H7 (cell line): ENCODE measurements around the gene IFNE. TPM values are rescaled to one million over a fixed set of nuclear protein-coding genes. Genes with fewer than 3 reads are reported as not detected.
"Not testable (repeated sequence)": the region's sequence is repeated elsewhere in the genome, so short reads cannot be mapped to it uniquely, and the experiment has no call there.

Experiments used
- DNase-seq: peaks from one replicate; pipeline ENCODE4 v3.0.0; 2012
- H3K27me3 ChIP-seq: 2 replicates; pipeline ENCODE4 v1.6.0; 2011; ENCODE audit warnings: mild to moderate bottlenecking, low read length; ENCODE audit not compliant: control insufficient read depth, insufficient read depth
- H3K36me3 ChIP-seq: replicated peaks from 2 replicates; pipeline ENCODE4 v1.5.1; 2011; ENCODE audit warnings: low read length; ENCODE audit not compliant: control insufficient read depth, insufficient read depth
- H3K4me3 ChIP-seq: 2 replicates; pipeline ENCODE4 v1.5.1; 2011; ENCODE audit warnings: low read depth, mild to moderate bottlenecking, control low read depth, low read length, moderate library complexity; ENCODE audit not compliant: insufficient read depth
- total RNA-seq: library from RNA; depleted of rRNA; stranded (reverse); fragments of >200 nt; shearing (Covaris generic); gene quantifications from 2 replicates; pipeline ENCODE4 v1.2.3, GENCODE V29; 2014; rRNA removed

Gene IFNE
- total RNA-seq, 1 experiment from 2014 or later, result not detected

DNA sequence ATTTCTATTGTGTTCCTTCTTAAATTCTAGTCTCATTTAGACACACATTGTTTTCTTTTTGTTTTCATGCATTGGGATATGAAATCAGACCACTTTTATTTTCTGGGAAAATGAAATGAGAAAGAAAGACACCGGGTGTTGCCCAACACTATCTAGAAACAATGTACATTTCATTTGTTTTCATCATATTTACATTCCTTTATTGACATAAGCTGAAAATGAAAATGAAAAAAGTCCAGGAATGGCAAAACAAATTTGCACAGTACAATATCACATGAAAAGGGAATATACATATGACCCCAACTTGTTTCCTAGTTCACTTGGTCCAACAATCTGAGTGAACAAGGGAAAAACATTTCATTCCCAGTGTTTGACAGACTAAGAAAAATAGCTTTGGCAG, 20.7 kb downstream of the IFNE start:
- no peaks in the 10 kb centered on the region for H3K36me3 ChIP-seq

DNA sequence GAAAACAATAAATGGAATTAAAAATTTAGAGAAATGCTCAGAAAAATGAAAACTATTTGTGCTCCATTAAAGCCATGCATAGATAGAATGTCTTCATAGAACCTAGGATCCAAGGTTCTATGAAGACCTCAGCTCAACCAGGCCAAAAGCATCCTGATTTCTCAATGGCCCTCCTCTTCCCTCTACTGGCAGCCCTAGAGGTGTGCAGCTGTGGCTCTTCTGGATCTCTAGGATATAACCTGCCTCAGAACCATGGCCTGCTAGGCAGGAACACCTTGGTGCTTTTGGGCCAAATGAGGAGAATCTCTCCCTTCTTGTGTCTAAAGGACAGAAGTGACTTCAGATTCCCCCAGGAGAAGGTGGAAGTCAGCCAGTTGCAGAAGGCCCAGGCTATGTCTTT, 26.8 kb downstream of the IFNE start:
- peak; percentile 24 for DNase-seq
- Histone ChIP-seq H3K27me3 (no peaks in the 10 kb centered on the region), H3K36me3 (no peaks in the 10 kb centered on the region), H3K4me3 (no peak overlapping the region)

More for the DNA sequence above, 20.7 kb downstream of the IFNE start:
- Histone ChIP-seq H3K4me3 (no peak overlapping the region), H3K27me3 (no peaks in the 10 kb centered on the region)
- no peak for DNase-seq

DNA sequence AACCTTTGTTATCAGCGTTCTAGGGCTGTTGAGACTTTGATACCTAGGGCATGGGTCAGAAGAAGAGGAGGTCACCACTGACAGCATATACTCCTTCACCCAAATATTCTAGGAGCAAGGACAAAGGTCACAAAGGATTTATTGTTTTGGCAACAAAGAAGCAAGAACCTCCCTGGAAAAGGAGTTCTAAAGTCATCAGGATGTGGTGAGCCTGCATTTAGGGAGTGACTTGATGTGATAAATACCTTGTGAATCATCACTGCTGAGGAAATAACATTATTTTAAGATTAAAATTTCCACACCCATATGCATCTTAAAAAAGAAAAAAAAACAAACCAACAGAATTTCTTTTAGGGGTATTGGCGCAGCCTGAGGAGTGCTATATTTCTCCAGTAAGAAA, 28.0 kb downstream of the IFNE start:
- no peaks in the 10 kb centered on the region for H3K36me3 ChIP-seq
- DNase-seq, result no peak
- H3K27me3 ChIP-seq, result no peaks in the 10 kb centered on the region
- no peak overlapping the region for H3K4me3 ChIP-seq

DNA sequence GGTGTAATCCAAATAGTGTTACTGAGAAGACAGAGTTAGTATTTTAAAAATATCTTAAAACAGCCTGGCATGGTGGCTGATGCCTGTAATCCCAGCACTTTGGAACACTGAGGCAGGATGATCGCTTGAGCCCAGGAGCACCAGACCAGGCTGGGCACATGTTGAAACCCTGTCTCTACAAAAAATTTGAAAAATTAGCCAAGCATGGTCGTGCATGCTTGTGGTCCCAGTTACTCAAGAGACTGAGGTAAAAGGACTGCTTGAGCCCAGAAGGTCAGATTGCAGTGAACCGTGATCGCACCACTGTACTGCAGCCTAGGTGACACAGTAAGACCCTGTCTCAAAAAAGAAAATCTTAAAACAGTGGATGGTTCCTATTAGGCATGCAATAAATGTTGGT, 29.4 kb downstream of the IFNE start:
- DNase-seq, result no peak
- H3K4me3 ChIP-seq, result no peak overlapping the region
- no peaks in the 10 kb centered on the region for H3K27me3 ChIP-seq
- H3K36me3 ChIP-seq, result no peaks in the 10 kb centered on the region

DNA sequence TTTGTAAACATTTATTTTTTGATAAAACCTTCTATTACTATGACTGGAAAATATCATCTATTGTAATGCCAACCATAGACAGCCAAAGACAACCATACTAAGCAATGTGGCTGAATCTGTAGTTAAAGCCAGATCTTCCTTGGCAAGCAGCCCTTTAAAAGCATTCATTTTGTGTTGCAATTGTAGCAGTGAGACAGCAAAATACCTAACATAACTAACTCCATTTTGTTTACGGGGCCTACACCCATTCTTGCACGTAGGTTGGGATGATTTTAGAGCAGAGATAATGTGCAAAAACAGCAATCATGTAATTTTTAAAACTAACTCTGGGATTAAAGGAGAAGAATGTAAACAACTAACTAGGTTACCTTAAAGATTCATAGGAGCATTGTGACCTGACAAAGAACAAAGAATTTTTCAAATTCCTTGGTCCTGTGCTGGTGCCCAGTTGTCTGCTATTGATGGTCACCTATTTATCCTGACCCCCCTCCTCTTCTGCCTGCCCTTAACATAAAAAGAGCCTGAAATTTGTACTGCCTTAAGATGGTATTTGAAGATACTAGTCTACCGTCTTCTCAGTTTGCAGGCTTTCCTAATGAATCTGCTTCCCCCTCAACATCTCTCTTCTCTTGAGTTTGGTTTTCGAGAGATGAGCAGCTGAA, 31.2 kb downstream of the IFNE start:
- H3K36me3 ChIP-seq, result no peaks in the 10 kb centered on the region
- H3K27me3 ChIP-seq, result no peaks in the 10 kb centered on the region
- DNase-seq, result no peak
- no peak overlapping the region for H3K4me3 ChIP-seq

DNA sequence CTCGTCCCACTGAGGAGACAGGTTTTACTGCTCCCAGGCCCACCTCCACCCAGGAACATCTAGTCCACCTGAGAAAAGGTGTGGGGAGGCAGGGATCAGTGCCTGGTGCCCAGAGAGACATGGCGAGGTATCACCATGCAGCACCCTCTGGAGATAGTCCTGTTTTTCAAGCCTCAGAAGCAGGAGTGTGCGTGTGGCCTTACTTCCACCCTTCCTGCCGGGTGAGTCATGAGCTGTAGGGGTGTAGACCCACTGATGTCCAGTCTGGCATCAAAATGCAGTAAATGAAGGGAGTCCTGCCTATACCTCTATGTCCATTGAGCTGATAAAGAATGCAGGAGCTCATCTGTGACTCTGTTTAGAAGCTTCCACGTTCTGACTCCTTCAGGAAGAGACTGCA, 32.8 kb downstream of the IFNE start:
- H3K36me3 ChIP-seq, H3K4me3 ChIP-seq, H3K27me3 ChIP-seq, DNase-seq: not testable (repeated sequence)

DNA sequence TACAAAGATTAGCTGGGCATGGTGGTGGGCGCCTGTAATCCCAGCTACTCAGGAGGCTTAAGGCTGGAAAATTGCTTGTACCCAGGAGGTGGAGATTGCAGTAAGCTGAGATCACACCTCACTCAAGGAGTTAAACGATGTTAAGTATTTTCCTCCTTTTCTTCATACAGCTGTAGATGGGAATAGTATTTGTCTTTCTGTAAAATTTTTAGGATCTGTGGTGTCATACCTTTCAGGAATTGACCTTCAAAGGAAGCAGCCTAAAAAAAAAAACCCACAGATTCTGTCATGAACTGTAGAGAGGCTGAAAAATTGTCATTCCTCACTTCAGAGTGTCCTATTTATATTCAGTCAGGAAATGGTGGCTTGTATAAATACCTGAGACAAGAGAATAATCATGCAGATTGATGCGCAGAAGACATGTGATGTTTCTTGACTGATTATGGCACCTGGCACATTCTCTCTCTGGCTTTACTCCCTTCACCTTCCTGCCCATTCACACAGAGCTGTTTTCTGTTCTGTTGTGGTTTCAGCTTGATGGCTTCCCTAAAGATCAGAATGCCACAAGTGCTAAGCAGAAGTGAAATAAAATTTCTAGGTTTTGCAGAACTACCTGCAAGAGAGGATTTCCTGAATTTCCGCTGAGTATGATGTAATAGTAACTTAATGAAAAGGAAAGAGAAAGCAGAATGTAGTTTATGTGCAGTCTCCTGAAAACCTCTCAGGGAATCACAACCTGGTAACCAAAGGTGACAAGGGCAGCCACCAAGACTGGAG, 38.1 kb downstream of the IFNE start:
- Histone ChIP-seq H3K27me3 (no peaks in the 10 kb centered on the region), H3K4me3 (no peak overlapping the region), H3K36me3 (no peaks in the 10 kb centered on the region)
- no peak for DNase-seq

DNA sequence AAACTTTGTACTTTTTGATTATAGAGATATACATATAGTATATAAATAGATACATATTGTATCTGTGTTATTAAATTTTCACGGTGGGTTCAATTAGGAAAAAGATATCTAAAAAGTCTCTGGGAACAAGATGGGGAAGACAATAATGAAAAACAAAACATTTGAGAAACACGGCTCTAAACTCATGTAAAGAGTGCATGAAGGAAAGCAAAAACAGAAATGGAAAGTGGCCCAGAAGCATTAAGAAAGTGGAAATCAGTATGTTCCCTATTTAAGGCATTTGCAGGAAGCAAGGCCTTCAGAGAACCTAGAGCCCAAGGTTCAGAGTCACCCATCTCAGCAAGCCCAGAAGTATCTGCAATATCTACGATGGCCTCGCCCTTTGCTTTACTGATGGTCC, 42.0 kb downstream of the IFNE start, which contains the start of gene IFNA1:
TSS of gene IFNA1 (plus strand) at position 301 of the 400 bp plus-strand sequence. CDS start at position 370, 69 bp downstream.
- H3K36me3 ChIP-seq, result no peaks in the 10 kb centered on the region
- H3K27me3 ChIP-seq, result no peaks in the 10 kb centered on the region
- H3K4me3 ChIP-seq, result no peak within 1 kb of the TSS
- DNase-seq, result no peak

DNA sequence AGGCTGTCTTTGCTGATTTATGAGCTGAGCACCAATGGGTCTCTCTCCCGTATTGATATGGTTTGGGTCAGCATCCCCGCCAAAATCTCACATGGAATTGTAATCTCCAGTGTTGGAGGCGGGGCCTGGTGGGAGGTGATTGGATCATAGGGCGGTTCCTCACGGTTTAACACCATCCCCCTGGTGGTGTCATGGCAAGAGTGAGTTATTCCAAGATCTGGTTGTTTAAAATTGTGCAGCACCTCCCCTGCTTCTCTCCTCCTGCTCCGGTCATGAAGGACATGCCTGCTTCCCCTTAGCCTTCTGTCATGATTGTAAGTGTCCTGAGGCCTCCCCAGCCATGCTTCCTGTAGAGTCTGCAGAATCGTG, 47.1 kb downstream of the IFNE start:
- DNase-seq, H3K27me3 ChIP-seq, H3K4me3 ChIP-seq, H3K36me3 ChIP-seq: not testable (repeated sequence)

DNA sequence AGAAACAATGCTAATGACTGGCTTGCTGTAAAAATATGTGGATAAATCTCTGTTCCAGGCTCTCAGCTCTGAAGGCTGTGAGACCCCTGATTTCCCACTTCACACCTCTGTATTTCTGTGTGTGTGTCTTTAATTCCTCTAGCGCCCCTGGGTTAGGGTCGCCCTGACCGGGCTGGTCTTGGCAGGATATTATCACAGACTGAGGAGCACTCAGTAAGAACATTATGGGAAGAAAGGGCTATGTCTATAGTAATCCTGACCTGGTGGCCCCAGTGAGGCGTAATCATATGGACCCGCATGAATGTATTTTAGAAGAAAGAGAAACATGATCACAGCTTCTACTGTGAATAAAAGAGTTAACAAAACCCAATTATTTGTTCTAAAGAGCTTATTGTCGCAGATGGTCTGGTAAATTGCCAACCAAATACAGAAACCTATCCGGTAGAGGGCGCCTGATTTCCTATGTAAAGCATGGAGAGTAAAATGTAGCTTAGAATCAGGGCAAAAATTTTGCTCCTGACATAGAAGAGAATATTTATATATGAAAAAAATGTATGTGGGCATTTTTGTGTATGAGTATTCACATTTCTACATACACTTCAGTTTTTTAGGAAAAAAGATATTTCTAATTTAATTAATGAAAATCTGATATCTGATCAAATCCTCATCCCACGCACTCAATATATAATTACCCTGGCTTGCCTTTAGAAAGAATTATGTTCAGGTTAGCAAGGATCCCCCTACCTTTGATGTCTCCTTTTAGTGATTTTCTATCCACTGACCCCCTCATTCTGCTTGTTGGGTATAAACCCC, 47.7 kb downstream of the IFNE start:
- DNase-seq, result no peak
- Histone ChIP-seq H3K36me3 (no peaks in the 10 kb centered on the region), H3K27me3 (no peaks in the 10 kb centered on the region), H3K4me3 (no peak overlapping the region)

DNA sequence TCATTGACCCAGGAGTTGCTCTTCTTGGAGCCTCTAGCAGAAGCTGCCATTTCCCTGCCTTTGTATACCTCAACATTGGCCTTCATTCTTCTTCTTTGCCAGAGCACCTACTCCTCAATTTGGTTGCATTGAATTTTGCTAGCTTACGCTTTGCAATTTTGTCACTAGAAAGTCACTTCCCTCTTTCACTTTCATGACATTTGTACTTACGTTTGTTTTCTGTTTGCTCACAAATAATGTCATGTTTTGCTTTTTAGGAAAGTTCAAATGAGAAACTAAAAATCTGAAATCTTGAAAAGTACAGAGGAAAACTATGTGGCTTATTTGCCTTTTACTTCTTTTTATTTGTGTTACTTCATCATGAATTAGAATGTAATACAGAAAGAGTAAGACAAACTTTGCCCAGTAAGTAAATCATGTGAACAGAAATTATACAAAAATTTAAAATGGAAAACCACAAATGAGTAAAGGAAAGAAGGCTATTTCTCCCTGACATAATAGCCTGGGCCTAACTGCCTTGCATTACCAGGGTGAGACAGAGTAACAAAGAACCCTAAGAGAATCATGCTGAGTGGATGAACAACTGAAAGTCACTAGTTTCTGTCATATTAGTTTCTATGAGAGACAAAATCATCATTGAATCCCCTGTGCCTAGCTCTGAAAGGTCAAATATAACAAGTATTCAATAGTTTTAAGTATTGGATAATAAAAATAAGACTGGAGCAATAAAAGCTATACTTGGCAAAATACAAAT, 49.3 kb downstream of the IFNE start:
- Histone ChIP-seq H3K36me3 (no peaks in the 10 kb centered on the region), H3K4me3 (no peak overlapping the region), H3K27me3 (no peaks in the 10 kb centered on the region)
- no peak for DNase-seq

Other genes starting within 250 kb of the IFNE start
- not detected in 2 replicates for gene IFNA14, start 242.3 kb downstream of the IFNE start, total RNA-seq
- gene IFNA5, start 177.0 kb downstream of the IFNE start, total RNA-seq, result not detected in 2 replicates
- 12.1 and 12.2 TPM in 2 replicates for gene KLHL9, start 146.9 kb downstream of the IFNE start, total RNA-seq
- not detected in 2 replicates for gene IFNA6, start 131.4 kb downstream of the IFNE start, total RNA-seq
- gene IFNA13, start 114.3 kb downstream of the IFNE start, total RNA-seq, result not detected in 2 replicates
- gene IFNA2, start 96.9 kb downstream of the IFNE start, total RNA-seq, result not detected in 2 replicates
- not detected in 2 replicates for gene IFNA8, start 73.2 kb downstream of the IFNE start, total RNA-seq
- gene IFNA1, start 41.9 kb downstream of the IFNE start, total RNA-seq, result not detected in 2 replicates